Measurements from ENCODE around the gene RAP1GAP2.

DNA sequence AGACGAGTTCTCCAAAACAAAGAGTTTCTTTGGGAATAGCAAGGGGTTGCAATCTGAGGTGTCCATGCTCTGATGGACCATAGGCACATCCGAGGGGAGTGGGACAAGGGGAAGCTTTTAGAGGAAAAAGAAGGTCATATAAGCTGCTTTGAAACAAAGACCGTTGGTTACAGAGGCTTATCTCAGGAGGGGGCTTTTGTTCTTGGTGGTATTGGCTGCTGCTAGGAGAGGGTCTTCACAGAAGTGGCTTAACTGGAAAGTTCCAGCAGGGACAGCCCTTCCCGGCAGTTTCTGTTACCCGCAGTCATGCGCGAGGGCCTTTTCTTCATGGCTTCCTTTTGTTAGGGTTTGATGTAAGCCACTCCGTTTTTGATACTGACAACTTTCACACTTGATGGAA is 76.0 kb downstream of the RAP1GAP2 start:
- TF ChIP-seq, protein P1, sequence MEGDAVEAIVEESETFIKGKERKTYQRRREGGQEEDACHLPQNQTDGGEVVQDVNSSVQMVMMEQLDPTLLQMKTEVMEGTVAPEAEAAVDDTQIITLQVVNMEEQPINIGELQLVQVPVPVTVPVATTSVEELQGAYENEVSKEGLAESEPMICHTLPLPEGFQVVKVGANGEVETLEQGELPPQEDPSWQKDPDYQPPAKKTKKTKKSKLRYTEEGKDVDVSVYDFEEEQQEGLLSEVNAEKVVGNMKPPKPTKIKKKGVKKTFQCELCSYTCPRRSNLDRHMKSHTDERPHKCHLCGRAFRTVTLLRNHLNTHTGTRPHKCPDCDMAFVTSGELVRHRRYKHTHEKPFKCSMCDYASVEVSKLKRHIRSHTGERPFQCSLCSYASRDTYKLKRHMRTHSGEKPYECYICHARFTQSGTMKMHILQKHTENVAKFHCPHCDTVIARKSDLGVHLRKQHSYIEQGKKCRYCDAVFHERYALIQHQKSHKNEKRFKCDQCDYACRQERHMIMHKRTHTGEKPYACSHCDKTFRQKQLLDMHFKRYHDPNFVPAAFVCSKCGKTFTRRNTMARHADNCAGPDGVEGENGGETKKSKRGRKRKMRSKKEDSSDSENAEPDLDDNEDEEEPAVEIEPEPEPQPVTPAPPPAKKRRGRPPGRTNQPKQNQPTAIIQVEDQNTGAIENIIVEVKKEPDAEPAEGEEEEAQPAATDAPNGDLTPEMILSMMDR (IDR thresholded peaks at IDR 0.05 in 4 of 5, conservative IDR thresholded peaks at IDR 0.05 in 1 of 5), result no peak
- TF ChIP-seq POLR2A (IDR thresholded peaks at IDR 0.05), result no peak

Measured in gastrocnemius medialis (tissue), 4 donors.